Left kidney (tissue), 2 donors: ENCODE measurements around the gene EPHA6. TPM values are rescaled to one million over a fixed set of nuclear protein-coding genes. Genes with fewer than 3 reads are reported as not detected.
"Not testable (repeated sequence)": the region's sequence is repeated elsewhere in the genome, so short reads cannot be mapped to it uniquely, and the experiment has no call there.

ENCODE experiments used
- DNase-seq: peaks from one replicate; pipeline ENCODE4 v3.0.0-alpha.2; 2013
- polyA plus RNA-seq: library from polyadenylated mRNA; unstranded; fragments of 120-200 nt; gene quantifications from one replicate; pipeline ENCODE4 v1.2.1, GENCODE V29; 2013; ENCODE audit not compliant: insufficient read length

Gene EPHA6
- polyA plus RNA-seq, 1 donor = 1.2 TPM

GRCh38 chr3:96900566-96900965, 86.2 kb downstream of the EPHA6 start:
- DNase-seq = no peak

- no peak for DNase-seq
Observed at GRCh38 chr3:96915445-96915844, 101.1 kb downstream of the EPHA6 start.

DNA sequence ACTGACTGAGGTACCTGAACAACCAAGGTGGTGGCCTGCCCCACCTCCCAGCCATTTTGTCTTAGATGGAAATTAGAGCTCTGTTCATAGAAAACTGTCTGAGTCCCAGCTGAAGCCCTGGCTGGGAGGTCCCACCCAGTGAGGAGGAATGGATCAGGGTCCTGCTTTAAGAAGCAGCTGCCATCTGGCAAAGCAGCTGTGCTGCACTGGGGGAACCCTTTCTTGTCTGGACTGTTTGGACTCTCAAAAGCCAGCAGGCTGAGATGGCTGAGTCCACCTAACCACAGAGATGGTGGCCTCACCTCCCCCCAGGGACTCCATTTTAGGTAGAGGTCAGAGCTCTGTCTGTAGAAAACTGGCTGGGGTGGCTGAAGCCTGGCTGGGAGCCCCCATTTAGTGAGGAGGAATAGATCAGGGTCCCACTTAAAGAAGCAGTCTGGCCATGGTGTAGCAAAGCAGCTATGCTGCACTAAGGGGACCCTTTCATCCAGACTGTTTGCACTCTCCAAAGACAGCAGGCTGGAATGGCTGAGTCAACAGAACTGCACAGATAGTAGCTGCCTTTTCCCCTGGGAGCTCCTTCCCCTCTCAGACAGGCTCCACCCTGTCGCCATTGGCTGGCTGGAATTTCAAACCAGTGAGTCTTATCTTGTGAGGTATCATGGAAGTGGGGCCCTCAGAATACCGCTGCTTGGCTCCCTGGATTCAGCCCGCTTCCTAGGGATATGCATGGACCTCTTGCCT, 116.9 kb downstream of the EPHA6 start:
- DNase-seq = no peak

DNA sequence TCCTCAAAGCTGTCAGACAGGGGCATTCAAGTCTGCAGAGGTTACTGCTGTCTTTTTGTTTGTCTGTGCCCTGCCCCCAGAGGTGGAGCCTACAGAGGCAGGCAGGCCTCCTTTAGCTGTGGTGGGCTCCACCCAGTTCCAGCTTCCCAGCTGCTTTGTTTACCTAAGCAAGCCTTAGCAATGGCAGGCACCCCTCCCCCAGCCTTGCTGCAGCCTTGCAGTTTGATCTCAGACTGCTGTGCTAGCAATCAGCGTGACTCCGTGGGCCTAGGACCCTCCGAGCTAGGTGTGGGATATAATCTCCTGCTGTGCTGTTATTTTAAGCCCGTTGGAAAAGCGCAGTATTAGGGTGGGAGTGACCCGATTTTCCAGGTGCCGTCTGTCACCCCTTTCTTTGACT, 127.7 kb downstream of the EPHA6 start:
- not testable (repeated sequence) for DNase-seq

DNA sequence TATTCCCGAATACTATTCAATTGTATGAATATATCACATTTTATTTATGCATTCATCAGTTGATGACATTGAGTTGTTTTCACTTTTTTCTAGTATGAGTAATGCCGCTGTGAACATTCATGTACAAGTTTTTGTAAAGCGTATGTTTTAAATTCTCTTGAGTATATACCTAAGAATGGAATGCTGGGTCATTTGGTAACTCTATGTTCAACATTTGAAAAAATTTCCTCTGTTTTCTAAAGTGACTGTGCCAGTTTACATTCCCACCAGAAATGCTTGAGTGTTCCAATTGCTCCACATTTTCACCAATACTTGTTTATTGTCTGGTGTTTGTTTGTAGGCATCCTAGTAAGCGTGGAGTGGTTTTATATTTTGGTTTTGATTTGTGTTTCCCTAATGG, 144.5 kb downstream of the EPHA6 start:
- no peak for DNase-seq

GRCh38 chr3:96959474-96959873, 145.1 kb downstream of the EPHA6 start:
- no peak for DNase-seq

GRCh38 chr3:96959901-96960641, 145.7 kb downstream of the EPHA6 start:
- no peak for DNase-seq

GRCh38 chr3:96960661-96961330, 146.4 kb downstream of the EPHA6 start:
- no peak for DNase-seq

DNA sequence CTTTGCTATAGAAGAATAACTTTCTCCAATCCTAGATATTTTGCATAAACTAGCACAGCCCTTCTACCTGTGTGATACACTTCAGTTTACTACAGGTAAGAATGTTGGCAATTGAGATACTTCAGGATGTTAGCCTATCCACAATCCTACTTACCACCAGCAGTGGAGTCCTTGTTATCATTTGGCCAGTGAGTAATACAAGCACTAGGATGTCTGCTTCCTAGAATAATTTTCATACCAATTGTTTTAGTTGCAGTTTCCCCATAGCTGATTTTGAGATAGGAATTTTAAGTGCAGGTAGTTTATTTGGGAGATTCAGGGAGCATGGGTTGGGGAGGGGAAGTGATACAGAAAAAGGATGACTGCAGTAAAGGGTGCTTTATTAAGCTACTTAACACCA, 147.2 kb downstream of the EPHA6 start:
- no peak for DNase-seq

- no peak for DNase-seq
Observed at GRCh38 chr3:96966181-96966929, 152.0 kb downstream of the EPHA6 start.

- no peak for DNase-seq
Observed at GRCh38 chr3:96970211-96970610, 155.8 kb downstream of the EPHA6 start.

DNA sequence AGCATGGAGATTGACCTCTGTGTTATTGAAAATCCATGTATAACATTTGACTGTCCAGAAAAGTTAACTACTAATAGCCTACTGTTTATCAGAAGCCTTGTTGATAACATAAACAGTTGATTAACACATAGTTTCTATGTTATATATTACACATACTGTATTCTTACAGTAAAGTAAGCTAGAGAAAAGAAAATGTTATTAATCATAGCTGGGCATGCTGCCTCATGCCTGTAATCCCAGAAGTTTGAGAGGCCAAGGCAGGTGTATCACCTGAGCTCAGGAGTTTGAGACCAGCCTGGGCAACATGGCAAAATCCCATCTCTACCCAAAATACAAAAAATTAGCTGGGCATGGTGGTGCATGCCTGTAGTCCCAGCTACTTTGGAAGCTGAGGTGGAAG, 163.3 kb downstream of the EPHA6 start:
- no peak for DNase-seq

DNA sequence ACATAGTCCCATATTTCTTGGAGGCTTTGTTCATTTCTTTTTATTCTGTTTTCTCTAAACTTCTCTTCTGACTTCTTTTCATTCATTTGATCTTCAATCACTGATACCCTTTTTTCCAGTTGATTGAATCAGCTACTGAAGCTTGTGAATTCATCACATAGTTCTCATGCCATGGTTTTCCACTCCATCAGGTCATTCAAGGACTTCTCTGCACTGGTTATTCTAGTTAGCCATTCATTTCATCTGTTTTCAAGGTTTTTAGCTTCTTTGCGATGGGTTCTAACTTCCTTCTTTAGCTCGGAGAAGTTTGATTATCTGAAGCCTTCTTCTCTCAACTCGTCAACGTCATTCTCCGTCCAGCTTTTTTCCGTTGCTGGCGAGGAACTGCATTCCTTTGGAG, 169.3 kb downstream of the EPHA6 start:
- not testable (repeated sequence) for DNase-seq

GRCh38 chr3:96986241-96986640, 171.8 kb downstream of the EPHA6 start:
- no peak for DNase-seq

DNA sequence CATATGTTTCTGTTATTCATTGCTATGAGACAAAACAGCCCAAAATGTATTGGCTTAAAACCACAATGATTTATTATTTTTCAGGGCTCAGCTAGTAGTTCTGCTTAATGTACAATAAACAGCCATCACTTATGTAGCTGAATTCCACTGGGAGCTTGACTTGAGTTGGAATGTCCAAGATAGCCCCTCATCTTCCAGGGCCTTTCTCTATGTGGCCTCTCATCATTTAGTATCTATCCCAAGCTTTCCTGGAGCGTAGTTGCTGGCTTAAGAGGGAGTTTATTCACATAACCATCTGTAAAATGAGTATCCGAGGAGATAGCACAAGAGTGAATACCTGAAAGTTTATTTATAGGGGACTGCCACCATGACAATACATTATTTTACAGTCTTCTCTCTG, 176.8 kb downstream of the EPHA6 start:
- DNase-seq = no peak

- no peak for DNase-seq
Observed at GRCh38 chr3:96991800-96992365, 177.5 kb downstream of the EPHA6 start.

DNA sequence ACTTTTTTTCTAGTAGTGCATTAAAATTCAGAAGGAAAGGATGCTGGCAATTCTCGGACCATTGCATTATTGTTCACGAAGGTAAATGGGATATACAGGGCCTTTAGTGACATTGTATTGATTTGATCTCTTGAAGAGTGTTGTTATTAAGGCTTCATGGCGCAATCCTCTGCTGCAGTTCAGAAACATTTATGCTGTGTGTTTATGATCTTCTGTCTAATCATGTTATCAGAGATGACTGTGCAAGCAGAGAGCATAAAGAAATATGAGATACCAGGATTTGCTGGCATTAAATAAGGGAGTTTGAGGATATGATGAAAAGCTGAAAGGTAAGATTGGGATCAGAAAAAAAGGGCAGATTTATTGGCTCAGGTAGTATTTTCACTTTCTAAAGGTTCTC, 180.6 kb downstream of the EPHA6 start:
- DNase-seq = no peak

GRCh38 chr3:96996009-96996408, 181.6 kb downstream of the EPHA6 start:
- DNase-seq = no peak

- DNase-seq = no peak
Observed at GRCh38 chr3:97001611-97002010, 187.2 kb downstream of the EPHA6 start.

DNA sequence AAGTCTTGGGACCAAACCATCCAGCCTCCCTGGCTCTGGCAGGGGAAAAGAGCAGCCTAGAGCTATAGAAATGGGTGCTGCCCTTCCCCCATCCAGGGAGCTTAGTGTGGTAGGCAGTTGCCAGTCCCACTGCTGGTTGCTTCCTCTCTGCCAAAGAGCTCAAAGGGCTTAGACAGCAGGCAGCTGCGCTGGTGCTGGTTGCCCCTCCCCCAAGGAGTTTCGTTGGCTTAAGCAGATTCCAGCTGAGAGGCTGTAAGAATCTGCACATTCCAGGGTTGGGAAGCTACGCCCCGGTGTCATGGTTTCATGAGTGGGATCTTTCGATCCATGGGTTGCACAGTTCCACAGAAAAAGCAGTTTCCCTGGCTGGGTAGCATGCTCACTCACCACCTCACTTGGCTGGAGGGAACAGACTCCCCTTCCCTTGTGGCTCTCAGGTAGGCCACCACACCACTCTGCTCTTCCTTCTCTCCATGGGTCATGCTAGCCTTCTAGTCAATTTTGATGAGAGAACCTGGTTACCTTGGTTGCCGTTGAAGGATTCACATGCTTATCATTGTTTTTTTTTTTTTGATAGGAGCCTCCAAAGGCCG, 195.1 kb downstream of the EPHA6 start:
- DNase-seq = no peak

GRCh38 chr3:97010881-97011657, 196.7 kb downstream of the EPHA6 start:
- DNase-seq = no peak
